Measurements from ENCODE around the gene ATP5F1B. TPM values are rescaled to one million over a fixed set of nuclear protein-coding genes. Genes with fewer than 3 reads are reported as not detected.

The ATP5F1B gene
- total and polyA plus RNA-seq, 2 of the 8 experiments (the other 6 are each of a cell fraction or from before 2014, with no cell fraction given), result 900 to 1,522 TPM

DNA sequence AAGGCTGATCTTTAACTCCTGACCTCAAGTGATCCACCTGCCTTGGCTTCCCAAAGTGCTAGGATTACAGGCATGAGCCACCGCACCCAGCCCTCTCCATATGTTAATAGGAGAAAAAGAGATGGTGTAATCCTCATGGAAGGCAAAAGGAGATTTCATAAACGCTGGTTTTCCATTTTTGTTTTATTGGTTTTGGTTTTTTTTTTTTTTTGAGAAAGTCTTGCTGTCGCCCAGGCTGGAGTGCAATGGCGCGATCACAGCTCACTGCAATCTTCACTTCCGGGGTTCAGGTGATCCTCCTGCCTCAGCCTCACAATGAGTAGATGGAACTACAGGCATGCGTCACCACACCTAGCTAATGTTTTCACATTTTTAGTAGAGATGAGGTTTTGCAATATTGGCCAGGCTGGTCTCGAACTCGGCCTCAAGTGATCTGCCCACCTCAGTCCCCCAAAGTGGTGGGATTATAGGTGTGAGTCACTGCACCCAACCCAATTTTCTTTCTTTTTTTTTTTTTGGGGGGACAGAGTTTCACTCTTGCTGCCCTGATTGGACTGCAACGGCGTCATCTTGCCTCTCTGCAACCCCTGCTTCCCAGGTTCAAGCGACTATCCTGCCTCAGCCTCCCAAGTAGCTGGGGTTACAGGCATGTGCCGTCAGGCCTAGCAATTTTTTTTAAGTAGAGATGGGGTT lies 34.2 kb upstream of the ATP5F1B start (continued):
- TF ChIP-seq, protein P1, sequence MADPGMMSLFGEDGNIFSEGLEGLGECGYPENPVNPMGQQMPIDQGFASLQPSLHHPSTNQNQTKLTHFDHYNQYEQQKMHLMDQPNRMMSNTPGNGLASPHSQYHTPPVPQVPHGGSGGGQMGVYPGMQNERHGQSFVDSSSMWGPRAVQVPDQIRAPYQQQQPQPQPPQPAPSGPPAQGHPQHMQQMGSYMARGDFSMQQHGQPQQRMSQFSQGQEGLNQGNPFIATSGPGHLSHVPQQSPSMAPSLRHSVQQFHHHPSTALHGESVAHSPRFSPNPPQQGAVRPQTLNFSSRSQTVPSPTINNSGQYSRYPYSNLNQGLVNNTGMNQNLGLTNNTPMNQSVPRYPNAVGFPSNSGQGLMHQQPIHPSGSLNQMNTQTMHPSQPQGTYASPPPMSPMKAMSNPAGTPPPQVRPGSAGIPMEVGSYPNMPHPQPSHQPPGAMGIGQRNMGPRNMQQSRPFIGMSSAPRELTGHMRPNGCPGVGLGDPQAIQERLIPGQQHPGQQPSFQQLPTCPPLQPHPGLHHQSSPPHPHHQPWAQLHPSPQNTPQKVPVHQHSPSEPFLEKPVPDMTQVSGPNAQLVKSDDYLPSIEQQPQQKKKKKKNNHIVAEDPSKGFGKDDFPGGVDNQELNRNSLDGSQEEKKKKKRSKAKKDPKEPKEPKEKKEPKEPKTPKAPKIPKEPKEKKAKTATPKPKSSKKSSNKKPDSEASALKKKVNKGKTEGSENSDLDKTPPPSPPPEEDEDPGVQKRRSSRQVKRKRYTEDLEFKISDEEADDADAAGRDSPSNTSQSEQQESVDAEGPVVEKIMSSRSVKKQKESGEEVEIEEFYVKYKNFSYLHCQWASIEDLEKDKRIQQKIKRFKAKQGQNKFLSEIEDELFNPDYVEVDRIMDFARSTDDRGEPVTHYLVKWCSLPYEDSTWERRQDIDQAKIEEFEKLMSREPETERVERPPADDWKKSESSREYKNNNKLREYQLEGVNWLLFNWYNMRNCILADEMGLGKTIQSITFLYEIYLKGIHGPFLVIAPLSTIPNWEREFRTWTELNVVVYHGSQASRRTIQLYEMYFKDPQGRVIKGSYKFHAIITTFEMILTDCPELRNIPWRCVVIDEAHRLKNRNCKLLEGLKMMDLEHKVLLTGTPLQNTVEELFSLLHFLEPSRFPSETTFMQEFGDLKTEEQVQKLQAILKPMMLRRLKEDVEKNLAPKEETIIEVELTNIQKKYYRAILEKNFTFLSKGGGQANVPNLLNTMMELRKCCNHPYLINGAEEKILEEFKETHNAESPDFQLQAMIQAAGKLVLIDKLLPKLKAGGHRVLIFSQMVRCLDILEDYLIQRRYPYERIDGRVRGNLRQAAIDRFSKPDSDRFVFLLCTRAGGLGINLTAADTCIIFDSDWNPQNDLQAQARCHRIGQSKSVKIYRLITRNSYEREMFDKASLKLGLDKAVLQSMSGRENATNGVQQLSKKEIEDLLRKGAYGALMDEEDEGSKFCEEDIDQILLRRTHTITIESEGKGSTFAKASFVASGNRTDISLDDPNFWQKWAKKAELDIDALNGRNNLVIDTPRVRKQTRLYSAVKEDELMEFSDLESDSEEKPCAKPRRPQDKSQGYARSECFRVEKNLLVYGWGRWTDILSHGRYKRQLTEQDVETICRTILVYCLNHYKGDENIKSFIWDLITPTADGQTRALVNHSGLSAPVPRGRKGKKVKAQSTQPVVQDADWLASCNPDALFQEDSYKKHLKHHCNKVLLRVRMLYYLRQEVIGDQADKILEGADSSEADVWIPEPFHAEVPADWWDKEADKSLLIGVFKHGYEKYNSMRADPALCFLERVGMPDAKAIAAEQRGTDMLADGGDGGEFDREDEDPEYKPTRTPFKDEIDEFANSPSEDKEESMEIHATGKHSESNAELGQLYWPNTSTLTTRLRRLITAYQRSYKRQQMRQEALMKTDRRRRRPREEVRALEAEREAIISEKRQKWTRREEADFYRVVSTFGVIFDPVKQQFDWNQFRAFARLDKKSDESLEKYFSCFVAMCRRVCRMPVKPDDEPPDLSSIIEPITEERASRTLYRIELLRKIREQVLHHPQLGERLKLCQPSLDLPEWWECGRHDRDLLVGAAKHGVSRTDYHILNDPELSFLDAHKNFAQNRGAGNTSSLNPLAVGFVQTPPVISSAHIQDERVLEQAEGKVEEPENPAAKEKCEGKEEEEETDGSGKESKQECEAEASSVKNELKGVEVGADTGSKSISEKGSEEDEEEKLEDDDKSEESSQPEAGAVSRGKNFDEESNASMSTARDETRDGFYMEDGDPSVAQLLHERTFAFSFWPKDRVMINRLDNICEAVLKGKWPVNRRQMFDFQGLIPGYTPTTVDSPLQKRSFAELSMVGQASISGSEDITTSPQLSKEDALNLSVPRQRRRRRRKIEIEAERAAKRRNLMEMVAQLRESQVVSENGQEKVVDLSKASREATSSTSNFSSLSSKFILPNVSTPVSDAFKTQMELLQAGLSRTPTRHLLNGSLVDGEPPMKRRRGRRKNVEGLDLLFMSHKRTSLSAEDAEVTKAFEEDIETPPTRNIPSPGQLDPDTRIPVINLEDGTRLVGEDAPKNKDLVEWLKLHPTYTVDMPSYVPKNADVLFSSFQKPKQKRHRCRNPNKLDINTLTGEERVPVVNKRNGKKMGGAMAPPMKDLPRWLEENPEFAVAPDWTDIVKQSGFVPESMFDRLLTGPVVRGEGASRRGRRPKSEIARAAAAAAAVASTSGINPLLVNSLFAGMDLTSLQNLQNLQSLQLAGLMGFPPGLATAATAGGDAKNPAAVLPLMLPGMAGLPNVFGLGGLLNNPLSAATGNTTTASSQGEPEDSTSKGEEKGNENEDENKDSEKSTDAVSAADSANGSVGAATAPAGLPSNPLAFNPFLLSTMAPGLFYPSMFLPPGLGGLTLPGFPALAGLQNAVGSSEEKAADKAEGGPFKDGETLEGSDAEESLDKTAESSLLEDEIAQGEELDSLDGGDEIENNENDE (IDR thresholded peaks at IDR 0.05; ENCODE audit: insufficient replicate concordance, low read length), result no peak
- TF ChIP-seq FOSL1 (IDR thresholded peaks at IDR 0.05; ENCODE audit: insufficient read depth, low read depth, low read length) (no peak), BCL11A (IDR thresholded peaks at IDR 0.05; ENCODE audit: low read depth in 2 of 2, low read length in 2 of 2) (no peak), TAF7 (optimal IDR thresholded peaks at IDR 0.05; ENCODE audit: borderline replicate concordance, low read depth, low read length) (no peak), CEBPB (IDR thresholded peaks at IDR 0.05; ENCODE audit: low read depth, low read length) (no peak), SP1 (IDR thresholded peaks at IDR 0.05; ENCODE audit: low read depth, low read length) (no peak), JUN (IDR thresholded peaks at IDR 0.05; ENCODE audit: low read depth, low read length) (no peak), GABPA (IDR thresholded peaks at IDR 0.05; ENCODE audit: borderline replicate concordance, insufficient read depth, low read length) (no peak), BACH1 (IDR thresholded peaks at IDR 0.05; ENCODE audit: low read length) (no peak)
